Measurements from ENCODE around the gene UBAC2. TPM values are rescaled to one million over a fixed set of nuclear protein-coding genes. Genes with fewer than 3 reads are reported as not detected.

The UBAC2 gene
- total RNA-seq, 1 donor from 2014 or later = 59.8 TPM

- Mint-ChIP-seq H3K9me3 (peaks cover 5% of the 10 kb centered on the region), H3K27me3 (ENCODE audit: low read depth) (no peaks in the 10 kb centered on the region), H3K4me3 (no peak overlapping the region), H3K4me1 (peaks cover 5% of the 10 kb centered on the region), H3K27ac (ENCODE audit: unreplicated experiment) (no peak overlapping the region), H3K36me3 (ENCODE audit: low read depth) (no peaks in the 10 kb centered on the region)
- TF ChIP-seq CTCF (conservative IDR thresholded peaks at IDR 0.05) = no peak
- no peak for DNase-seq (ENCODE audit: low read depth, low spot score)
These were observed 198.9 kb downstream of the UBAC2 start for GRCh38 chr13:99399623-99399974.

GRCh38 chr13:99403458-99403971 lies 202.9 kb downstream of the UBAC2 start:
- no peaks in the 10 kb centered on the region for H3K36me3 Mint-ChIP-seq (ENCODE audit: low read depth)
- H3K4me3 Mint-ChIP-seq = no peak overlapping the region
- no peak overlapping the region for H3K27ac Mint-ChIP-seq (ENCODE audit: unreplicated experiment)
- TF ChIP-seq CTCF (conservative IDR thresholded peaks at IDR 0.05) = no peak
- H3K27me3 Mint-ChIP-seq (ENCODE audit: low read depth) = peaks cover 8% of the 10 kb centered on the region
- no peak for DNase-seq (ENCODE audit: low read depth, low spot score)
- peaks cover 5% of the 10 kb centered on the region for H3K9me3 Mint-ChIP-seq
- peaks cover 3% of the 10 kb centered on the region for H3K4me1 Mint-ChIP-seq

GRCh38 chr13:99404005-99404755 lies 203.5 kb downstream of the UBAC2 start:
- no peaks in the 10 kb centered on the region for H3K4me1 Mint-ChIP-seq
- TF ChIP-seq CTCF (conservative IDR thresholded peaks at IDR 0.05) = no peak
- no peak overlapping the region for H3K4me3 Mint-ChIP-seq
- peaks cover 8% of the 10 kb centered on the region for H3K27me3 Mint-ChIP-seq (ENCODE audit: low read depth)
- peaks cover 5% of the 10 kb centered on the region for H3K9me3 Mint-ChIP-seq
- H3K36me3 Mint-ChIP-seq (ENCODE audit: low read depth) = no peaks in the 10 kb centered on the region
- no peak overlapping the region for H3K27ac Mint-ChIP-seq (ENCODE audit: unreplicated experiment)
- no peak for DNase-seq (ENCODE audit: low read depth, low spot score)

GRCh38 chr13:99405966-99406365 lies 205.3 kb downstream of the UBAC2 start:
- DNase-seq (ENCODE audit: low read depth, low spot score) = no peak
- Mint-ChIP-seq H3K27ac (ENCODE audit: unreplicated experiment) (no peak overlapping the region), H3K4me1 (peaks cover 2% of the 10 kb centered on the region), H3K9me3 (peaks cover 5% of the 10 kb centered on the region), H3K36me3 (ENCODE audit: low read depth) (no peaks in the 10 kb centered on the region), H3K27me3 (ENCODE audit: low read depth) (peaks cover 9% of the 10 kb centered on the region), H3K4me3 (no peak overlapping the region)
- no peak for TF ChIP-seq CTCF (conservative IDR thresholded peaks at IDR 0.05)

GRCh38 chr13:99406799-99407201 lies 206.1 kb downstream of the UBAC2 start:
- peaks cover 5% of the 10 kb centered on the region for H3K9me3 Mint-ChIP-seq
- no peak for TF ChIP-seq CTCF (conservative IDR thresholded peaks at IDR 0.05)
- H3K4me3 Mint-ChIP-seq = no peak overlapping the region
- peaks cover 10% of the 10 kb centered on the region for H3K27me3 Mint-ChIP-seq (ENCODE audit: low read depth)
- H3K36me3 Mint-ChIP-seq (ENCODE audit: low read depth) = no peaks in the 10 kb centered on the region
- H3K4me1 Mint-ChIP-seq = peaks cover 4% of the 10 kb centered on the region
- DNase-seq (ENCODE audit: low read depth, low spot score) = no peak
- no peak overlapping the region for H3K27ac Mint-ChIP-seq (ENCODE audit: unreplicated experiment)

All from neural crest cell (in vitro differentiated cells).